Suprapubic skin (tissue), 4 donors: ENCODE measurements around the gene CD151.

Source experiments
- CTCF ChIP-seq, 2 donors: fragments of 200-600 bp in 1 of 2; fragments of 450-650 bp in 1 of 2; sonication (generic) in 1 of 2; IDR thresholded peaks; one replicate each; pipeline ENCODE4 v1.5.1; 2016 to 2019; ENCODE audit warnings: antibody characterized with exemption in 2 of 2, mild to moderate bottlenecking in 1 of 2, moderate library complexity in 1 of 2
- EP300 ChIP-seq: sonication (generic); formaldehyde crosslinking; IDR thresholded peaks from one replicate; pipeline ENCODE4 v1.6.1; 2017; ENCODE audit warnings: antibody characterized with exemption
- POLR2A ChIP-seq, 2 donors: fragments of 450-650 bp; IDR thresholded peaks; one replicate each; pipeline ENCODE4 v1.6.1; 2017; ENCODE audit warnings: antibody characterized with exemption in 2 of 2, mild to moderate bottlenecking in 2 of 2, moderate library complexity in 2 of 2
- POLR2AphosphoS5 ChIP-seq, 3 donors: sonication (generic); formaldehyde crosslinking; IDR thresholded peaks; one replicate each; pipeline ENCODE4 v1.6.1; 2017; ENCODE audit warnings: antibody characterized with exemption in 3 of 3

- TF ChIP-seq CTCF (IDR thresholded peaks at IDR 0.05) (no peak), POLR2A (IDR thresholded peaks at IDR 0.05) (no peak), POLR2AphosphoS5 (IDR thresholded peaks at IDR 0.05) (no peak), EP300 (no peak)
Observed at GRCh38 chr11:845872-846495, 13.2 kb downstream of the CD151 start.
